GM12878 (cell line): ENCODE data around the gene LYZL1. TPM values are rescaled to one million over a fixed set of nuclear protein-coding genes. Genes with fewer than 3 reads are reported as not detected.

Experiments used
- ATAC-seq: fragments of 200-7000 bp; cut with Tn5 transposase; 3 replicates; pipeline ENCODE4 v1.9.1; 2020; ENCODE audit warnings: mild to moderate bottlenecking, moderate library complexity
- BruUV-seq: library from RNA; stranded (reverse); fragments of 400-500 nt; replicated peaks from 2 replicates; lab custom pipeline; 2021; lab: Mats Ljungman, UMichigan
- CTCF ChIA-PET: fragments of 300-600 bp; sonication (Branson Sonifier 250); formaldehyde crosslinking; extraction: SDS; loops from one replicate; lab custom pipeline; 2021; ENCODE audit warnings: inconsistent platforms; lab: Yijun Ruan, JAX
- POLR2A ChIA-PET: fragments of 350-600 bp; formaldehyde crosslinking; extraction: SDS; loops from one replicate; lab custom pipeline; 2021; ENCODE audit warnings: inconsistent platforms; lab: Charles Lee
- RAD21 ChIA-PET: fragments of 300-600 bp; sonication (Branson Sonifier 250); formaldehyde crosslinking; loops from one replicate; lab custom pipeline; 2023; ENCODE audit warnings: antibody characterized with exemption; ENCODE audit not compliant: unreplicated experiment; lab: Charles Lee
- SMC1A ChIA-PET: fragments of 300-600 bp; sonication (Branson Sonifier 250); formaldehyde crosslinking; loops from one replicate; lab custom pipeline; 2023; ENCODE audit not compliant: unreplicated experiment, uncharacterized antibody; lab: Charles Lee
- DNase-seq: peaks from one replicate; pipeline ENCODE4 v3.0.0-alpha.2; 2011; ENCODE audit warnings: low read depth, low spot score
- FAIRE-seq: peaks from 3 replicates; lab custom pipeline; 2011; peaks lifted over from hg19 to GRCh38; lab: Jason Lieb, UNC
- H2AFZ ChIP-seq: 2 replicates; pipeline ENCODE4 v1.6.0; 2011; ENCODE audit warnings: low read depth, low read length, control low read depth; ENCODE audit not compliant: control insufficient read depth
- H3K27ac ChIP-seq: 2 replicates; pipeline ENCODE4 v1.5.1; 2011; ENCODE audit warnings: control low read depth; ENCODE audit not compliant: control insufficient read depth, insufficient read depth
- H3K27me3 ChIP-seq, 2 experiments: replicated peaks in 1 of 2; 2 replicates each; pipeline versions ENCODE4 v1.6.0 to v1.6.1; 2011; ENCODE audit warnings: low read length in 1 of 2; ENCODE audit not compliant: control insufficient read depth in 2 of 2, insufficient read depth in 2 of 2
- H3K36me3 ChIP-seq, 2 experiments: 2 replicates each; pipeline ENCODE4 v1.5.1; 2011; ENCODE audit warnings: low read length in 1 of 2; ENCODE audit not compliant: control insufficient read depth in 2 of 2, insufficient read depth in 2 of 2
- H3K4me1 ChIP-seq: 2 replicates; pipeline ENCODE4 v1.6.1; 2011; ENCODE audit warnings: mild to moderate bottlenecking, low read length, moderate library complexity, mixed read lengths; ENCODE audit not compliant: control insufficient read depth, insufficient read depth
- H3K4me2 ChIP-seq: 2 replicates; pipeline ENCODE4 v1.6.0; 2011; ENCODE audit warnings: control low read depth; ENCODE audit not compliant: control insufficient read depth, insufficient read depth
- H3K4me3 ChIP-seq: fragments of 200-600 bp; sonication (generic); 2 replicates; pipeline ENCODE4 v1.5.1; 2016
- H3K79me2 ChIP-seq: 2 replicates; pipeline ENCODE4 v1.6.0; 2011; ENCODE audit warnings: low read length; ENCODE audit not compliant: control insufficient read depth, insufficient read depth
- H3K9ac ChIP-seq: 2 replicates; pipeline ENCODE4 v1.8.0; 2011; ENCODE audit warnings: low read length, control low read depth, mixed read lengths; ENCODE audit not compliant: control insufficient read depth, insufficient read depth
- H3K9me3 ChIP-seq: replicated peaks from 3 replicates; pipeline ENCODE4 v1.5.1; 2011; ENCODE audit warnings: mild to moderate bottlenecking, low read length; ENCODE audit not compliant: control insufficient read depth, insufficient read depth
- H4K20me1 ChIP-seq: 2 replicates; pipeline ENCODE4 v1.6.0; 2011; ENCODE audit not compliant: control insufficient read depth, insufficient read depth
- STAT3 ChIP-seq: IDR thresholded peaks from 2 replicates; pipeline ENCODE4 v1.6.1; 2011; ENCODE audit warnings: low read depth, low read length, improper control_type of control experiment
- ZNF622 ChIP-seq: fragments of 450-650 bp; IDR thresholded peaks from 2 replicates; pipeline ENCODE4 v1.6.1; 2017; ENCODE audit warnings: mild to moderate bottlenecking, inconsistent platforms
- WGBS: methylation state at CpG from one replicate; pipeline ENCODE4 v1.1.6; 2016; ENCODE audit warnings: low lambda C conversion rate; ENCODE audit not compliant: insufficient replicate concordance, insufficient coverage; ENCODE audit errors: missing lambda C conversion rate; 5-methylcytosine and 5-hydroxymethylcytosine counted together
- in situ Hi-C: fragments of 300-500 bp; cut with MboI; formaldehyde crosslinking; loops from 9 replicates; pipeline ENCODE4 v1.14.3; 2018; ENCODE audit warnings: mixed read lengths
- intact Hi-C: fragments of 100-400 bp; cut with micrococcal nuclease; formaldehyde crosslinking; loops from one replicate; pipeline ENCODE4 v1.14.2; 2022; ENCODE audit not compliant: unreplicated experiment
- polyA plus RNA-seq, 11 experiments: library from polyadenylated mRNA; depleted of rRNA in 4 of 11; unstranded in 6 of 11; stranded (reverse) in 5 of 11; fragments of >200 nt; fragmentation: Nextera tagmentation in 4 of 11; fragmentation: Illumina TruSeq in 1 of 11; extraction: Ambion mirVana in 4 of 11; extraction: Trizol in 1 of 11; gene quantifications; 1 replicate in 1 of 11; 2 replicates in 10 of 11; pipeline versions ENCODE4 v1.2.1 to v1.2.3, GENCODE V29; 2011 to 2016; ENCODE audit warnings: inconsistent platforms in 2 of 11, missing spikeins in 2 of 11, low read depth in 1 of 11
- total RNA-seq, 4 experiments: library from RNA; depleted of rRNA in 3 of 4; stranded (reverse); fragments of >200 nt in 3 of 4; fragmentation: Illumina TruSeq in 1 of 4; extraction: Trizol in 1 of 4; gene quantifications; 2 replicates each; pipeline versions ENCODE4 v1.2.1 to v1.2.3, GENCODE V29; 2013 to 2021
- TF ChIP-seq, protein P1 (sequence below): IDR thresholded peaks from 2 replicates; pipeline ENCODE4 v1.6.1; 2012; ENCODE audit warnings: low read length, inconsistent platforms
- TF ChIP-seq, protein P2 (sequence below): fragments of 450-650 bp; formaldehyde crosslinking; IDR thresholded peaks from 2 replicates; pipeline ENCODE4 v1.4.0; 2020; ENCODE audit warnings: mild to moderate bottlenecking, moderate library complexity

LYZL1 gene
- total and polyA plus RNA-seq, 10 of the 15 experiments (the other 5 are each of a cell fraction or from before 2014, with no cell fraction given) = not detected

DNA sequence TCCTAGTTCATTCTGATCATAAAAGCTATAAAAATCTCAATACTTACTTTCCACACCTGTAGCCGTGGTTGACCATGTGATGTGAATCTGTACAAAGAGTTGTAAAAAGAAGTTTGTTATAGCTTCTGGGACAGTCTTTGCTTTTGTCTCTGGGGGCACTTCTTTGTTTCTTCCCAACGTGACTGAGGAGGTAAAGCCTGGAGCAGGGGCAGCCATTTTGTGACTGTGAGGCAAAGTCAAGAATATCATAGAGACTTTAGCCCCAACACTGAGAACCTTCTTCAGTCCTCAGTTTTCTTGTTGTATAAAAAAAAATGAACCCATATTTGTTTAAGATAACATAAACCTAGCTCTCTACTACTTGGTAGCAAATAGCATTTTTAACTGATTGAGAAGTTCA, 29.4 kb upstream of the LYZL1 start:
- TF ChIP-seq, protein P1, sequence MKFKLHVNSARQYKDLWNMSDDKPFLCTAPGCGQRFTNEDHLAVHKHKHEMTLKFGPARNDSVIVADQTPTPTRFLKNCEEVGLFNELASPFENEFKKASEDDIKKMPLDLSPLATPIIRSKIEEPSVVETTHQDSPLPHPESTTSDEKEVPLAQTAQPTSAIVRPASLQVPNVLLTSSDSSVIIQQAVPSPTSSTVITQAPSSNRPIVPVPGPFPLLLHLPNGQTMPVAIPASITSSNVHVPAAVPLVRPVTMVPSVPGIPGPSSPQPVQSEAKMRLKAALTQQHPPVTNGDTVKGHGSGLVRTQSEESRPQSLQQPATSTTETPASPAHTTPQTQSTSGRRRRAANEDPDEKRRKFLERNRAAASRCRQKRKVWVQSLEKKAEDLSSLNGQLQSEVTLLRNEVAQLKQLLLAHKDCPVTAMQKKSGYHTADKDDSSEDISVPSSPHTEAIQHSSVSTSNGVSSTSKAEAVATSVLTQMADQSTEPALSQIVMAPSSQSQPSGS = no peak
- no peak for TF ChIP-seq STAT3
- TF ChIP-seq, protein P2, sequence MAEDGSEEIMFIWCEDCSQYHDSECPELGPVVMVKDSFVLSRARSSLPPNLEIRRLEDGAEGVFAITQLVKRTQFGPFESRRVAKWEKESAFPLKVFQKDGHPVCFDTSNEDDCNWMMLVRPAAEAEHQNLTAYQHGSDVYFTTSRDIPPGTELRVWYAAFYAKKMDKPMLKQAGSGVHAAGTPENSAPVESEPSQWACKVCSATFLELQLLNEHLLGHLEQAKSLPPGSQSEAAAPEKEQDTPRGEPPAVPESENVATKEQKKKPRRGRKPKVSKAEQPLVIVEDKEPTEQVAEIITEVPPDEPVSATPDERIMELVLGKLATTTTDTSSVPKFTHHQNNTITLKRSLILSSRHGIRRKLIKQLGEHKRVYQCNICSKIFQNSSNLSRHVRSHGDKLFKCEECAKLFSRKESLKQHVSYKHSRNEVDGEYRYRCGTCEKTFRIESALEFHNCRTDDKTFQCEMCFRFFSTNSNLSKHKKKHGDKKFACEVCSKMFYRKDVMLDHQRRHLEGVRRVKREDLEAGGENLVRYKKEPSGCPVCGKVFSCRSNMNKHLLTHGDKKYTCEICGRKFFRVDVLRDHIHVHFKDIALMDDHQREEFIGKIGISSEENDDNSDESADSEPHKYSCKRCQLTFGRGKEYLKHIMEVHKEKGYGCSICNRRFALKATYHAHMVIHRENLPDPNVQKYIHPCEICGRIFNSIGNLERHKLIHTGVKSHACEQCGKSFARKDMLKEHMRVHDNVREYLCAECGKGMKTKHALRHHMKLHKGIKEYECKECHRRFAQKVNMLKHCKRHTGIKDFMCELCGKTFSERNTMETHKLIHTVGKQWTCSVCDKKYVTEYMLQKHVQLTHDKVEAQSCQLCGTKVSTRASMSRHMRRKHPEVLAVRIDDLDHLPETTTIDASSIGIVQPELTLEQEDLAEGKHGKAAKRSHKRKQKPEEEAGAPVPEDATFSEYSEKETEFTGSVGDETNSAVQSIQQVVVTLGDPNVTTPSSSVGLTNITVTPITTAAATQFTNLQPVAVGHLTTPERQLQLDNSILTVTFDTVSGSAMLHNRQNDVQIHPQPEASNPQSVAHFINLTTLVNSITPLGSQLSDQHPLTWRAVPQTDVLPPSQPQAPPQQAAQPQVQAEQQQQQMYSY (CRISPR knock-in tag) = no peak
- no peak for TF ChIP-seq ZNF622
- no peaks in the 10 kb centered on the region for H4K20me1 ChIP-seq
- intact Hi-C loops (loop anchor here (5.0 kb wide), 1 partner anchor 43 kb away; no protein-coding TSS in a partner anchor), in situ Hi-C loops (no loop called here)
- DNase-seq = no peak
- no peaks in the 10 kb centered on the region for H3K4me1 ChIP-seq
- FAIRE-seq = no peak
- no peaks in the 10 kb centered on the region for H3K79me2 ChIP-seq
- POLR2A ChIA-PET = no interaction called here
- BruUV-seq = no TSS peak
- H3K4me2 ChIP-seq = no peak overlapping the region
- no peak overlapping the region for H3K9ac ChIP-seq
- H3K27me3 ChIP-seq = peaks cover 0 to 2% of the 10 kb centered on the region in 2 experiments; a peak in 2 of 4 replicates
- H3K27ac ChIP-seq = no peak overlapping the region
- SMC1A ChIA-PET = no interaction called here
- CTCF ChIA-PET = interaction anchor here (0.9 to 1.2 kb wide), 2 partner anchors 45 to 46 kb away, joined by 3 read pairs; no protein-coding TSS in a partner anchor
- RAD21 ChIA-PET = no interaction called here
- H3K9me3 ChIP-seq = no peaks in the 10 kb centered on the region
- WGBS = 50% methylated on average over 2 of the region's 2 CpGs
- ATAC-seq = no peak
- H3K4me3 ChIP-seq = no peak overlapping the region
- no peaks in the 10 kb centered on the region for H3K36me3 ChIP-seq
- H2AFZ ChIP-seq = no peak overlapping the region
